ENCODE data around the gene SLC14A1. TPM values are rescaled to one million over a fixed set of nuclear protein-coding genes. Genes with fewer than 3 reads are reported as not detected.

SLC14A1 gene
- total and polyA plus RNA-seq, 2 of the 4 experiments (the other 2 are of a cell fraction): 20.5 to 31.9 TPM

- WGBS, 2 experiments (ENCODE audit: extremely low coverage in 2 of 2, insufficient read length in 1 of 2): 47% methylated on average over 4 of the region's 6 CpGs; no CpG with 5 or more reads in 1 of the 2 experiments
- dilution Hi-C loops (cut with HindIII; ENCODE audit: low sequenced_read_pairs, unreplicated experiment) (no loop called here), intact Hi-C loops (cut with micrococcal nuclease) (no loop called here), in situ Hi-C loops (cut with MboI; ENCODE audit: low sequenced_read_pairs) (no loop called here)
- H3K4me1 ChIP-seq (ENCODE audit: control insufficient read depth, insufficient read depth, low read length): peaks cover 16% of the 10 kb centered on the region
- no peak overlapping the region for H3K4me2 ChIP-seq (ENCODE audit: low read depth, low read length)
- ATAC-seq (ENCODE audit: low read depth) (no peak), DNase-seq (no peak)
- no peak overlapping the region for H4K91ac ChIP-seq (ENCODE audit: insufficient read depth, low read depth, low read length)
- peak overlapping the region; percentile 40; the same call in 1 of the 2 replicates for H2BK20ac ChIP-seq (ENCODE audit: low read depth, low read length)
- TF ChIP-seq RFX5 (IDR thresholded peaks at IDR 0.05; ENCODE audit: low read depth, low read length) (no peak), SMC3 (IDR thresholded peaks at IDR 0.05; ENCODE audit: low read depth, low read length) (no peak), FOS (IDR thresholded peaks at IDR 0.05; ENCODE audit: low read depth, low read length) (no peak), RAD21 (IDR thresholded peaks at IDR 0.05; ENCODE audit: low read length) (no peak)
- TF ChIP-seq, protein P1, sequence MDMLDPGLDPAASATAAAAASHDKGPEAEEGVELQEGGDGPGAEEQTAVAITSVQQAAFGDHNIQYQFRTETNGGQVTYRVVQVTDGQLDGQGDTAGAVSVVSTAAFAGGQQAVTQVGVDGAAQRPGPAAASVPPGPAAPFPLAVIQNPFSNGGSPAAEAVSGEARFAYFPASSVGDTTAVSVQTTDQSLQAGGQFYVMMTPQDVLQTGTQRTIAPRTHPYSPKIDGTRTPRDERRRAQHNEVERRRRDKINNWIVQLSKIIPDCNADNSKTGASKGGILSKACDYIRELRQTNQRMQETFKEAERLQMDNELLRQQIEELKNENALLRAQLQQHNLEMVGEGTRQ (IDR thresholded peaks at IDR 0.05; ENCODE audit: low read depth, low read length): no peak
- peak overlapping the region in 1 of 2 experiments; percentile 71; a peak in 2 of 4 replicates for H4K8ac ChIP-seq (ENCODE audit: low read depth in 2 of 2, low read length in 2 of 2)
- ChIA-PET POLR2A (ENCODE audit: unreplicated experiment) (no interaction called here), CTCF (interaction anchor here (0.6 kb wide), 1 partner anchor 44 kb away, joined by 4 read pairs; no protein-coding TSS in a partner anchor)
- no peaks in the 10 kb centered on the region for H3K27me3 ChIP-seq (ENCODE audit: control insufficient read depth, insufficient read depth, low read length)
- no peak overlapping the region for H3K56ac ChIP-seq (ENCODE audit: extremely low read depth, insufficient read depth, low read length)
- H3K27ac ChIP-seq (ENCODE audit: insufficient read depth, low read length): no peak overlapping the region
- no peaks in the 10 kb centered on the region for H4K20me1 ChIP-seq (ENCODE audit: insufficient read depth, low read length)
- no peaks in the 10 kb centered on the region for H3K9me3 ChIP-seq (ENCODE audit: control insufficient read depth, insufficient read depth, low read length)
- peak overlapping the region; percentile 55 for H3K4ac ChIP-seq (ENCODE audit: low read depth, low read length)
- no peak overlapping the region for H2AK9ac ChIP-seq (replicated peaks; ENCODE audit: low read depth, low read length, poor library complexity)
- peak overlapping the region; percentile 46 for H2AK5ac ChIP-seq (ENCODE audit: low read depth, low read length)
- H3K9me1 ChIP-seq (ENCODE audit: insufficient read depth, low read length): peaks cover 20% of the 10 kb centered on the region; the same call in 1 of the 2 replicates
- H2BK5ac ChIP-seq (ENCODE audit: low read depth, low read length, poor library complexity, severe bottlenecking): no peak overlapping the region
- H3K23ac ChIP-seq (ENCODE audit: low read depth, low read length): 0 out of 2 replicates have a peak overlapping the region, but pooled peaks have one; percentile 12
- no TSS peak for BruUV-seq (replicated peaks)
- peak overlapping the region; percentile 6; the same call in 1 of the 2 replicates for H3K18ac ChIP-seq (ENCODE audit: low read depth, low read length)
- H2AFZ ChIP-seq (replicated peaks; ENCODE audit: low read length, poor library complexity): peak overlapping the region; percentile 25
- H3K79me1 ChIP-seq (ENCODE audit: low read depth in 1 of 2, low read length in 2 of 2): peaks cover 0 to 3% of the 10 kb centered on the region in 2 experiments; a peak in 1 of 4 replicates
- H3K4me3 ChIP-seq (ENCODE audit: insufficient read depth, low read depth, low read length): no peak overlapping the region
- H2BK120ac ChIP-seq (ENCODE audit: low read depth, low read length): peak overlapping the region; percentile 71; the same call in 1 of the 2 replicates
- peak overlapping the region; percentile 61; the same call in 1 of the 2 replicates for H3K14ac ChIP-seq (replicated peaks; ENCODE audit: low read depth, low read length)
- H2BK15ac ChIP-seq (ENCODE audit: low read depth, low read length): peak overlapping the region; percentile 22; the same call in 1 of the 3 replicates
- H4K5ac ChIP-seq (ENCODE audit: low read depth, low read length): peak overlapping the region; percentile 2; the same call in 1 of the 2 replicates
- H3K36me3 ChIP-seq (ENCODE audit: control insufficient read depth, insufficient read depth, low read length): no peaks in the 10 kb centered on the region
- no peak overlapping the region for H3K9ac ChIP-seq (ENCODE audit: low read depth, low read length)
Observed at GRCh38 chr18:45761512-45762114, 37.6 kb downstream of the SLC14A1 start.
